NCI-H2171 treated with DMSO at 0.1 percent for 48 hours (cell line): ENCODE results near the gene ZFYVE28.

ENCODE experiments used
- DNase-seq: peaks from one replicate; lab custom pipeline; 2025; lab: John Stamatoyannopoulos, UW

ZFYVE28 gene

GRCh38 chr4:2258091-2259035, 160.1 kb downstream of the ZFYVE28 start:
- no peak for DNase-seq

- no peak for DNase-seq
Observed at GRCh38 chr4:2257361-2258081, 160.9 kb downstream of the ZFYVE28 start.

- no peak for DNase-seq
Observed at GRCh38 chr4:2256781-2257191, 161.7 kb downstream of the ZFYVE28 start.

GRCh38 chr4:2256156-2256731, 162.2 kb downstream of the ZFYVE28 start:
- DNase-seq, result no peak

- DNase-seq, result no peak
Observed at GRCh38 chr4:2255501-2256155, 162.8 kb downstream of the ZFYVE28 start.

GRCh38 chr4:2254665-2255500, 163.6 kb downstream of the ZFYVE28 start:
- no peak for DNase-seq

GRCh38 chr4:2253160-2254084, 165.0 kb downstream of the ZFYVE28 start:
- no peak for DNase-seq

- no peak for DNase-seq
Observed at GRCh38 chr4:2252530-2253091, 165.8 kb downstream of the ZFYVE28 start.

- no peak for DNase-seq
Observed at GRCh38 chr4:2251795-2252529, 166.5 kb downstream of the ZFYVE28 start.

- DNase-seq, result no peak
Observed at GRCh38 chr4:2251073-2251794, 167.2 kb downstream of the ZFYVE28 start.

- DNase-seq, result no peak
Observed at GRCh38 chr4:2250357-2251072, 167.9 kb downstream of the ZFYVE28 start.

- DNase-seq, result no peak
Observed at GRCh38 chr4:2249526-2250356, 168.7 kb downstream of the ZFYVE28 start.

GRCh38 chr4:2248821-2249261, 169.6 kb downstream of the ZFYVE28 start:
- no peak for DNase-seq

GRCh38 chr4:2248044-2248780, 170.2 kb downstream of the ZFYVE28 start:
- DNase-seq, result no peak

- no peak for DNase-seq
Observed at GRCh38 chr4:2247128-2248043, 171.1 kb downstream of the ZFYVE28 start.
